ENCODE measurements around the gene TMEM39A.

TMEM39A gene

GRCh38 chr3:119401069-119401468 lies 62.3 kb downstream of the TMEM39A start:
- no peak for DNase-seq (ENCODE audit: low spot score)

DNA sequence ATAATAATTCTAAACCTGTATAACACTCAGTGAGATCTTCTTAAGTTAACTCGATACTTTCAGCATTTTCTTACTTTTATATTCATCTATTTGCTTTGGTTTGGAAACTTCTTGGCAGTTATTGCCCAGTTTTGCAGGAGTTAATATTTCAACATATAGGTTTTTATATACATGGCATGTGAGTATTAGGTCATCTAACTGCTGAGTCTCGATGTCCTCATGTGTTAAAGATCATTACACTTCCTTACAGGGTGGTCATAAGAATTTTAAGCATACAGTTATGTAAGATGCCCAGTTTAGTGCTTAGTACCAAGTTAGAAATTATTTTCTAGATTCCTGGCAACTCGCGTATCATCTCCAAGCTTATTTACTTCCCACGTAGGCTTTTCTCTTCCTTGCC lies 62.9 kb downstream of the TMEM39A start:
- DNase-seq (ENCODE audit: low spot score) = no peak

DNA sequence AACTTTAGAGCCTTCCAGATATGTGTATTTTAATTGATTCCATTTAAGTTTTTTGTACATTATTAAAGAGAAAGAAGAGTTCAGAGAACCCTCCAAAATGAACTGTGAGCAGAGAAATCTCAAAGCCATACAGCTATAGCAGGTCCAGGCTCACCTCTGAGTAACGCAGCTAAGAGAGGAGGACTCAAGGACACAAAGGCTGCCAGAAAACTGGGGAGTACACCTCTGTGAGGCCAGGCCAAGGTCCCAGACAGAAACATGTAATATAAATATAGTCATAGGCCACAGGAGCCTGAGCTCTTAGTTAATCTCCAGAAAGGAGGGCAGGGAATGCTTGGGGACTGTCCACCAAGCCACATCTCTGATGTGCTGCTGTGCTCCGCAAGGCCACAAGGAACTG lies 66.5 kb downstream of the TMEM39A start:
- no peak for DNase-seq (ENCODE audit: low spot score)

GRCh38 chr3:119395923-119396358 lies 67.5 kb downstream of the TMEM39A start:
- no peak for DNase-seq (ENCODE audit: low spot score)

DNA sequence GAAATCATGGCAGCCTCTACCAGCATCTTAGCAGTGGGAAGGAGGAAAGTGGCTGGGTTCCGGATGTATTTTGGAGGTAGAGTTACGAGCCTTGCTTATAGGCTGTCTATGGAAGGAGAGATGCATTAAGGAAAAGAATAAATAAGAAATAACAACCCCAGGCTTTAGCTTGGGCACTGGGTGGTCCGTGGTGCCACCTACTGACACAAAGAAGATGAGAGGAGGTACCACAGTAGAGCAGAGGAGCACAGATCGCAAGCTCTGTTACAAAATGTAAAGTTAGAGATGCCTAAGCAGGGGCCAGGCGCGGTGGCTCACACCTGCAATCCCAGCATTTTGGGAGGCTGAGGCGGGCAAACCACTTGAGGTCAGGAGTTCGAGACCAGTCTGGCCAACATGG lies 74.8 kb downstream of the TMEM39A start:
- DNase-seq (ENCODE audit: low spot score) = no peak

- DNase-seq (ENCODE audit: low spot score) = no peak
Observed at GRCh38 chr3:119382134-119382533, 81.3 kb downstream of the TMEM39A start.

- DNase-seq (ENCODE audit: low spot score) = no peak
Observed at GRCh38 chr3:119380697-119381096, 82.7 kb downstream of the TMEM39A start.

Measured in pons (tissue), 1 donor.